H1 (cell line): ENCODE measurements around the gene RERE. TPM values are rescaled to one million over a fixed set of nuclear protein-coding genes. Genes with fewer than 3 reads are reported as not detected.

Experiments
- CTCF ChIA-PET: fragments of 300-600 bp; sonication (Branson Sonifier 250); formaldehyde crosslinking; loops from one replicate; lab custom pipeline; 2021; ENCODE audit not compliant: partially characterized antibody; lab: Charles Lee
- POLR2A ChIA-PET: fragments of 300-600 bp; sonication (Branson Sonifier 250); formaldehyde crosslinking; loops from one replicate; lab custom pipeline; 2021; ENCODE audit warnings: inconsistent platforms; ENCODE audit not compliant: partially characterized antibody; lab: Charles Lee
- DNase-seq, 2 experiments: peaks; one replicate each; pipeline versions ENCODE4 v3.0.0 to v3.0.0-alpha.2; 2010 to 2022; ENCODE audit warnings: low spot score in 2 of 2, low read depth in 1 of 2, mixed read lengths in 1 of 2
- FAIRE-seq: peaks from 2 replicates; lab custom pipeline; 2011; peaks lifted over from hg19 to GRCh38; lab: Jason Lieb, UNC
- H2AFZ ChIP-seq: 2 replicates; pipeline ENCODE4 v1.8.1; 2012; ENCODE audit warnings: low read length, inconsistent platforms
- H2AK5ac ChIP-seq: 2 replicates; pipeline ENCODE4 v1.6.1; 2013; ENCODE audit warnings: low read depth, low read length
- H2BK120ac ChIP-seq: replicated peaks from 2 replicates; pipeline ENCODE3; 2013; ENCODE audit warnings: low read depth, low read length, inconsistent platforms
- H2BK12ac ChIP-seq: 2 replicates; pipeline ENCODE4 v1.6.1; 2013; ENCODE audit warnings: low read depth, low read length
- H2BK15ac ChIP-seq: 2 replicates; pipeline ENCODE4 v1.6.1; 2013; ENCODE audit warnings: low read length
- H2BK20ac ChIP-seq: 2 replicates; pipeline ENCODE4 v1.6.1; 2013; ENCODE audit warnings: low read length
- H2BK5ac ChIP-seq: 2 replicates; pipeline ENCODE4 v1.6.1; 2013; ENCODE audit warnings: low read depth, low read length
- H3K14ac ChIP-seq: 2 replicates; pipeline ENCODE4 v1.6.1; 2013; ENCODE audit warnings: inconsistent platforms; ENCODE audit not compliant: insufficient read length
- H3K18ac ChIP-seq: 2 replicates; pipeline ENCODE4 v1.6.1; 2013; ENCODE audit warnings: low read length; ENCODE audit errors: extremely low read depth
- H3K23ac ChIP-seq: 2 replicates; pipeline ENCODE4 v1.6.1; 2013; ENCODE audit warnings: inconsistent platforms; ENCODE audit not compliant: insufficient read length
- H3K23me2 ChIP-seq: 2 replicates; pipeline ENCODE4 v1.6.1; 2013; ENCODE audit warnings: low read depth, low read length
- H3K27ac ChIP-seq: 2 replicates; pipeline ENCODE4 v1.6.1; 2011; ENCODE audit warnings: low read depth, low read length, inconsistent platforms
- H3K27me3 ChIP-seq, 4 experiments: replicated peaks in 1 of 4; 1 replicate in 1 of 4; 2 replicates in 3 of 4; pipeline versions ENCODE4 v1.6.1 to v1.8.1; 2011 to 2013; ENCODE audit warnings: low read length in 3 of 4, mild to moderate bottlenecking in 3 of 4, inconsistent platforms in 2 of 4, mixed read lengths in 2 of 4, moderate library complexity in 1 of 4; ENCODE audit not compliant: control insufficient read depth in 3 of 4, insufficient read depth in 3 of 4; ENCODE audit errors: extremely low read depth in 1 of 4
- H3K36me3 ChIP-seq, 4 experiments: 2 replicates each; pipeline versions ENCODE4 v1.6.1 to v1.8.1; 2011 to 2013; ENCODE audit warnings: mild to moderate bottlenecking in 4 of 4, low read length in 3 of 4, moderate library complexity in 2 of 4, control low read depth in 1 of 4, inconsistent platforms in 1 of 4; ENCODE audit not compliant: insufficient read depth in 4 of 4, control insufficient read depth in 2 of 4
- H3K4ac ChIP-seq: replicated peaks from 2 replicates; pipeline ENCODE3; 2013; ENCODE audit warnings: low read length, low read depth, mixed read lengths, inconsistent platforms; ENCODE audit not compliant: insufficient read length
- H3K4me1 ChIP-seq, 4 experiments: replicated peaks in 1 of 4; 1 replicate in 1 of 4; 2 replicates in 3 of 4; pipeline versions ENCODE4 v1.6.1 to v1.8.1; 2011 to 2013; ENCODE audit warnings: low read length in 3 of 4, inconsistent platforms in 2 of 4, mixed read lengths in 1 of 4; ENCODE audit not compliant: insufficient read depth in 4 of 4, control insufficient read depth in 3 of 4
- H3K4me2 ChIP-seq, 2 experiments: 2 replicates each; pipeline versions ENCODE4 v1.6.1 to v1.8.1; 2011 to 2013; ENCODE audit warnings: low read depth in 2 of 2, low read length in 2 of 2, control low read depth in 1 of 2, inconsistent platforms in 1 of 2, mild to moderate bottlenecking in 1 of 2; ENCODE audit not compliant: insufficient read depth in 1 of 2
- H3K4me3 ChIP-seq, 4 experiments: fragments of 200-600, 300-600 bp in 1 of 4; sonication (generic), shearing (Covaris generic), sonication (Bioruptor Twin) in 1 of 4; 2 replicates each; pipeline versions ENCODE4 v1.5.1 to v1.8.1; 2011 to 2016; ENCODE audit warnings: low read length in 4 of 4, low read depth in 3 of 4, control low read depth in 2 of 4, inconsistent platforms in 2 of 4, mild to moderate bottlenecking in 2 of 4, mixed read lengths in 1 of 4, moderate library complexity in 1 of 4; ENCODE audit not compliant: insufficient read depth in 2 of 4; ENCODE audit errors: extremely low read depth in 1 of 4
- H3K56ac ChIP-seq: replicated peaks from 2 replicates; pipeline ENCODE3; 2013; ENCODE audit warnings: low read depth, mild to moderate bottlenecking, mixed read lengths, low read length, inconsistent platforms; ENCODE audit not compliant: insufficient read length
- H3K79me1 ChIP-seq: 2 replicates; pipeline ENCODE4 v1.6.1; 2013; ENCODE audit warnings: low read depth, low read length, control low read depth
- H3K79me2 ChIP-seq, 2 experiments: 2 replicates each; pipeline versions ENCODE4 v1.6.1 to v1.8.1; 2012 to 2013; ENCODE audit warnings: low read length in 2 of 2, mild to moderate bottlenecking in 2 of 2, inconsistent platforms in 1 of 2; ENCODE audit not compliant: insufficient read depth in 2 of 2, control insufficient read depth in 1 of 2
- H3K9ac ChIP-seq, 4 experiments: replicated peaks in 1 of 4; 1 replicate in 1 of 4; 2 replicates in 3 of 4; pipeline versions ENCODE4 v1.6.1 to v1.8.1; 2011 to 2013; ENCODE audit warnings: low read depth in 3 of 4, low read length in 3 of 4, control low read depth in 2 of 4, mild to moderate bottlenecking in 2 of 4, moderate library complexity in 2 of 4, inconsistent platforms in 1 of 4; ENCODE audit errors: extremely low read depth in 1 of 4
- H3K9me3 ChIP-seq, 2 experiments: 2 replicates each; pipeline versions ENCODE4 v1.6.1 to v1.8.1; 2012 to 2013; ENCODE audit warnings: mild to moderate bottlenecking in 2 of 2, moderate library complexity in 2 of 2, control low read depth in 1 of 2, inconsistent platforms in 1 of 2, low read depth in 1 of 2, low read length in 1 of 2, mixed read lengths in 1 of 2; ENCODE audit not compliant: insufficient read depth in 2 of 2
- H4K20me1 ChIP-seq, 2 experiments: replicated peaks in 1 of 2; 2 replicates each; pipeline versions ENCODE3 to v1.8.1; 2011 to 2013; ENCODE audit warnings: inconsistent platforms in 2 of 2, low read length in 2 of 2, mild to moderate bottlenecking in 1 of 2; ENCODE audit not compliant: insufficient read depth in 2 of 2, control insufficient read depth in 1 of 2
- H4K5ac ChIP-seq: 2 replicates; pipeline ENCODE4 v1.6.1; 2013; ENCODE audit warnings: low read length, low read depth, mixed read lengths, inconsistent platforms; ENCODE audit not compliant: insufficient read length
- H4K8ac ChIP-seq: 2 replicates; pipeline ENCODE4 v1.8.0; 2013; ENCODE audit warnings: mild to moderate bottlenecking, moderate library complexity, low read length, inconsistent platforms; ENCODE audit not compliant: insufficient read depth; ENCODE audit errors: extremely low read depth
- H4K91ac ChIP-seq: replicated peaks from 2 replicates; pipeline ENCODE3; 2013; ENCODE audit warnings: low read length, mixed read lengths, inconsistent platforms; ENCODE audit not compliant: insufficient read length
- ATF2 ChIP-seq: IDR thresholded peaks from 2 replicates; pipeline ENCODE4 v1.6.1; 2012; ENCODE audit warnings: low read length, inconsistent platforms
- JUN ChIP-seq: IDR thresholded peaks from 2 replicates; pipeline ENCODE4 v1.6.1; 2011; ENCODE audit warnings: low read depth, mild to moderate bottlenecking, improper control_type of control experiment, low read length
- MAX ChIP-seq: IDR thresholded peaks from 2 replicates; pipeline ENCODE4 v1.6.1; 2012; ENCODE audit warnings: inconsistent platforms
- POLR2A ChIP-seq, 2 experiments: IDR thresholded peaks; 1 replicate in 1 of 2; 2 replicates in 1 of 2; pipeline ENCODE4 v1.6.1; 2011; ENCODE audit warnings: low read depth in 2 of 2, low read length in 2 of 2, mild to moderate bottlenecking in 2 of 2; ENCODE audit errors: control extremely low read depth in 1 of 2
- TAF7 ChIP-seq: optimal IDR thresholded peaks from 2 replicates; pipeline ENCODE3; 2011; ENCODE audit warnings: low read depth, mild to moderate bottlenecking, inconsistent platforms, low read length, moderate library complexity, borderline replicate concordance
- whole genome bisulfite sequencing, 2 experiments: shearing (Covaris generic) in 1 of 2; methylation state at CpG; one replicate each; pipeline versions ENCODE4 v1.1.6 to v1.1.7; 2013 to 2015; ENCODE audit warnings: low lambda C conversion rate in 2 of 2, mixed read lengths in 2 of 2, inconsistent platforms in 1 of 2, low coverage in 1 of 2, missing lambda C conversion rate in 1 of 2; ENCODE audit not compliant: insufficient replicate concordance in 2 of 2, insufficient coverage in 1 of 2, insufficient read length in 1 of 2; ENCODE audit errors: extremely low coverage in 1 of 2, missing lambda C conversion rate in 1 of 2; 5-methylcytosine and 5-hydroxymethylcytosine counted together
- polyA plus RNA-seq, 7 experiments: library from polyadenylated mRNA; depleted of rRNA in 3 of 7; stranded (reverse) in 5 of 7; unstranded in 2 of 7; fragments of >200 nt in 5 of 7; fragments of 200-250 nt in 2 of 7; gene quantifications; 1 replicate in 5 of 7; 2 replicates in 1 of 7; 4 replicates in 1 of 7; pipeline versions ENCODE4 v1.2.1 to v1.2.3, GENCODE V29; 2011 to 2013; ENCODE audit warnings: missing spikeins in 2 of 7, mixed read lengths in 2 of 7
- total RNA-seq: library from RNA; stranded (reverse); fragmentation: NEBNext Ultra II Directional; extraction: Animal tissue kit (Norgen Biotek cat#: 25700); gene quantifications from 2 replicates; pipeline ENCODE4 v1.2.1, GENCODE V29; 2021

Gene RERE
- total and polyA plus RNA-seq, 2 of the 8 experiments (the other 6 are each of a cell fraction or from before 2014, with no cell fraction given) = 15.3 to 142 TPM

- Histone ChIP-seq H3K36me3 (peaks cover 0 to 4% (median 2%) of the 10 kb centered on the region in 4 experiments; a peak in 2 of 8 replicates), H3K4ac (no peak overlapping the region), H4K91ac (no peak overlapping the region), H3K9me3 (no peaks in the 10 kb centered on the region), H2BK5ac (no peak overlapping the region), H3K27me3 (no peaks in the 10 kb centered on the region), H2BK15ac (no peak overlapping the region), H3K79me2 (peaks cover 4 to 38% of the 10 kb centered on the region in 2 experiments), H2AK5ac (no peak overlapping the region), H2BK20ac (no peak overlapping the region), H3K56ac (no peak overlapping the region), H3K18ac (no peak overlapping the region), H3K27ac (no peak overlapping the region), H3K4me2 (no peak overlapping the region), H3K4me1 (no peaks in the 10 kb centered on the region), H3K4me3 (no peak overlapping the region), H4K5ac (no peak overlapping the region), H3K23ac (no peak overlapping the region), H3K9ac (no peak overlapping the region), H4K8ac (no peak overlapping the region; the same call in 1 of the 2 replicates), H3K79me1 (peaks cover 4% of the 10 kb centered on the region; the same call in 1 of the 2 replicates), H3K14ac (no peak overlapping the region), H3K23me2 (no peaks in the 10 kb centered on the region), H2BK120ac (no peak overlapping the region), H2BK12ac (no peak overlapping the region), H4K20me1 (no peaks in the 10 kb centered on the region), H2AFZ (no peak overlapping the region)
- ChIA-PET POLR2A (no interaction called here), CTCF (no interaction called here)
- TF ChIP-seq JUN (no peak), TAF7 (no peak), ATF2 (no peak), POLR2A (IDR thresholded peaks at IDR 0.05; ENCODE audit: control extremely low read depth in 1 of 2, low read depth in 2 of 2, low read length in 2 of 2) (no peak), MAX (no peak)
- 94% methylated on average over 4 of the region's 4 CpGs; no CpG with 5 or more reads in 1 of the 2 experiments for WGBS, 2 experiments
- no peak for FAIRE-seq
- no peak for DNase-seq
Observed at GRCh38 chr1:8539683-8540082, 277.8 kb downstream of the RERE start.
